NCI-H748 treated with DMSO at 0.1 percent for 48 hours (cell line): ENCODE data around the gene CACNA2D1.

ENCODE experiments used
- DNase-seq: peaks from one replicate; lab custom pipeline; 2025; lab: John Stamatoyannopoulos, UW

CACNA2D1 gene

GRCh38 chr7:81986723-81987470, 456.7 kb downstream of the CACNA2D1 start:
- DNase-seq: no peak

- no peak for DNase-seq
These were observed 460.2 kb downstream of the CACNA2D1 start for GRCh38 chr7:81983406-81983805.

GRCh38 chr7:81973117-81973516, 470.5 kb downstream of the CACNA2D1 start:
- DNase-seq: no peak

GRCh38 chr7:81960026-81960425, 483.6 kb downstream of the CACNA2D1 start:
- no peak for DNase-seq

- DNase-seq: no peak
These were observed 486.1 kb downstream of the CACNA2D1 start for GRCh38 chr7:81957517-81957916.

GRCh38 chr7:81956520-81956919, 487.1 kb downstream of the CACNA2D1 start:
- peak; percentile 8 for DNase-seq

- no peak for DNase-seq
These were observed 494.3 kb downstream of the CACNA2D1 start for GRCh38 chr7:81949306-81949705.

GRCh38 chr7:81944058-81944457, 499.5 kb downstream of the CACNA2D1 start:
- DNase-seq: no peak

- no peak for DNase-seq
These were observed 506.5 kb downstream of the CACNA2D1 start for GRCh38 chr7:81937091-81937490.

GRCh38 chr7:81934596-81935301, 508.8 kb downstream of the CACNA2D1 start:
- no peak for DNase-seq

GRCh38 chr7:81932936-81933335, 510.6 kb downstream of the CACNA2D1 start:
- DNase-seq: no peak

GRCh38 chr7:81929386-81929785, 514.2 kb downstream of the CACNA2D1 start:
- no peak for DNase-seq

- no peak for DNase-seq
These were observed 517.4 kb downstream of the CACNA2D1 start for GRCh38 chr7:81926154-81926553.

GRCh38 chr7:81925530-81925929, 518.0 kb downstream of the CACNA2D1 start:
- no peak for DNase-seq

GRCh38 chr7:81924494-81924893, 519.1 kb downstream of the CACNA2D1 start:
- DNase-seq: no peak

GRCh38 chr7:81919494-81919893, 524.1 kb downstream of the CACNA2D1 start:
- DNase-seq: no peak

- no peak for DNase-seq
These were observed 535.4 kb downstream of the CACNA2D1 start for GRCh38 chr7:81908220-81908619.

- DNase-seq: no peak
These were observed 540.5 kb downstream of the CACNA2D1 start for GRCh38 chr7:81903115-81903514.

GRCh38 chr7:81902536-81902935, 541.0 kb downstream of the CACNA2D1 start:
- no peak for DNase-seq
